ENCODE results near the gene DOCK1. TPM values are rescaled to one million over a fixed set of nuclear protein-coding genes. Genes with fewer than 3 reads are reported as not detected.

DOCK1 gene
- polyA plus RNA-seq, 1 donor from 2014 or later = 2.7 TPM

DNA sequence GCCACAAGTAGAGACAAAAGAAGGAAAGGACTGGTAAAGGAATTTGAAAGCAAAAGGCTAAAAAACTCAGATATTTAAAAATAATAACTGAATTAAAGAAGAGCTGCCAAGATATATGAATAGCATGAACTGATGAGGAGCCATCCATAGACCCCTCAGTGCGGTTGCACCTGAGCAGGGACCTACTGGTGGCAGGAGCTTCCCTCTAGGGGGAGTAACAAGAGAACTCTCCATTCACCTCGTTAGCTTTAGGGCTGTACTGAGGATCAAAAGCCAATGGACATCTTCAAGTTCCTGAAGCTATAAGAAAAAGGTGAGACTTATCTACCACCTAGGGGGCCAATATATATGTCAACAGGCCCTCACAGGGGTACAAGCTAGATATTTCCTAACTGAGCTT lies 27.8 kb upstream of the DOCK1 start:
- H3K9ac ChIP-seq (ENCODE audit: low read length) = no peak overlapping the region
- no peak overlapping the region for H3K4me2 ChIP-seq (ENCODE audit: low read length)
- H3K36me3 ChIP-seq (ENCODE audit: insufficient read depth, low read length) = no peaks in the 10 kb centered on the region
- no peaks in the 10 kb centered on the region for H3K9me3 ChIP-seq (ENCODE audit: low read length)
- H4K20me1 ChIP-seq (ENCODE audit: insufficient read depth) = no peaks in the 10 kb centered on the region
- H3K4me3 ChIP-seq (ENCODE audit: low read length) = no peak overlapping the region
- no peak overlapping the region for H3K27ac ChIP-seq (ENCODE audit: low read length)
- H3K79me2 ChIP-seq (replicated peaks; ENCODE audit: insufficient read depth, low read length) = no peaks in the 10 kb centered on the region
- H3K27me3 ChIP-seq (ENCODE audit: insufficient read depth, low read depth, low read length) = no peaks in the 10 kb centered on the region
- no peak for TF ChIP-seq CTCF (IDR thresholded peaks at IDR 0.05; ENCODE audit: poor library complexity, severe bottlenecking)
- TF ChIP-seq MXI1 (conservative IDR thresholded peaks at IDR 0.05; ENCODE audit: poor library complexity, severe bottlenecking) = no peak
- no peak for TF ChIP-seq TAF1 (IDR thresholded peaks at IDR 0.05; ENCODE audit: low read depth)
- TF ChIP-seq POLR2AphosphoS5 (IDR thresholded peaks at IDR 0.05) = no peak
- H3K9me2 ChIP-seq (ENCODE audit: insufficient read depth, low read length) = no peaks in the 10 kb centered on the region
- no peaks in the 10 kb centered on the region for H3F3A ChIP-seq (ENCODE audit: insufficient read depth, low read length, poor library complexity, severe bottlenecking)
- no peak overlapping the region for H2AFZ ChIP-seq (ENCODE audit: low read depth, low read length)

DNA sequence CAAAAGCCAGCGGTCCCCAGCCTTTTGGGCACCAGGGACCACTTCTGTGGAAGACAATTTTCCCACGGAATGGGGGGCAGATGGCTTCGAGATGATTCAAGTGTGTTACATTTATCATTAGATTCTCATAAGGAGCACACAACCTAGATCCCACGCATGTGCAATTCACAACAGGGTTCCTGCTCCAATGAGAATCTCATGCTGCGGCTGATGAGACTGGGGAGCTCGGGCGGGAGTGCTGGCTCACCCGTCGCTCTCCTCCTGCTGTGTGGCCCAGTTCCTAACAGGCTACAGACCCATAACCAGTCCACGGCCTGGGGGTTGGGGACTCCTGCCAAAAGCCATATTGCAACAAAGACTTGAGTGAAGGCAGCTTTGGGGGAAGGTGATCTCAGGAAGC lies 26.6 kb upstream of the DOCK1 start:
- H3K79me2 ChIP-seq (replicated peaks; ENCODE audit: insufficient read depth, low read length) = no peaks in the 10 kb centered on the region
- H3K9ac ChIP-seq (ENCODE audit: low read length) = no peak overlapping the region
- H3K9me2 ChIP-seq (ENCODE audit: insufficient read depth, low read length) = no peaks in the 10 kb centered on the region
- H3F3A ChIP-seq (ENCODE audit: insufficient read depth, low read length, poor library complexity, severe bottlenecking) = no peaks in the 10 kb centered on the region
- H4K20me1 ChIP-seq (ENCODE audit: insufficient read depth) = no peaks in the 10 kb centered on the region
- H3K4me3 ChIP-seq (ENCODE audit: low read length) = no peak overlapping the region
- H2AFZ ChIP-seq (ENCODE audit: low read depth, low read length) = no peak overlapping the region
- H3K27ac ChIP-seq (ENCODE audit: low read length) = no peak overlapping the region
- H3K27me3 ChIP-seq (ENCODE audit: insufficient read depth, low read depth, low read length) = no peaks in the 10 kb centered on the region
- H3K4me2 ChIP-seq (ENCODE audit: low read length) = no peak overlapping the region
- no peaks in the 10 kb centered on the region for H3K9me3 ChIP-seq (ENCODE audit: low read length)
- H3K36me3 ChIP-seq (ENCODE audit: insufficient read depth, low read length) = no peaks in the 10 kb centered on the region
- no peak for TF ChIP-seq SMC3 (conservative IDR thresholded peaks at IDR 0.05; ENCODE audit: poor library complexity)
- TF ChIP-seq RAD21 (conservative IDR thresholded peaks at IDR 0.05) = no peak
- TF ChIP-seq EZH2 (IDR thresholded peaks at IDR 0.05; ENCODE audit: borderline replicate concordance, insufficient read depth, low read length, poor library complexity, severe bottlenecking) = no peak
- no peak for TF ChIP-seq EP300 (conservative IDR thresholded peaks at IDR 0.05; ENCODE audit: poor library complexity, severe bottlenecking)
- TF ChIP-seq MXI1 (conservative IDR thresholded peaks at IDR 0.05; ENCODE audit: poor library complexity, severe bottlenecking) = no peak
- TF ChIP-seq POLR2AphosphoS5 (IDR thresholded peaks at IDR 0.05) = no peak
- TF ChIP-seq CTCF (IDR thresholded peaks at IDR 0.05; ENCODE audit: poor library complexity, severe bottlenecking) = no peak
- no peak for TF ChIP-seq TAF1 (IDR thresholded peaks at IDR 0.05; ENCODE audit: low read depth)
- TF ChIP-seq, protein P1, sequence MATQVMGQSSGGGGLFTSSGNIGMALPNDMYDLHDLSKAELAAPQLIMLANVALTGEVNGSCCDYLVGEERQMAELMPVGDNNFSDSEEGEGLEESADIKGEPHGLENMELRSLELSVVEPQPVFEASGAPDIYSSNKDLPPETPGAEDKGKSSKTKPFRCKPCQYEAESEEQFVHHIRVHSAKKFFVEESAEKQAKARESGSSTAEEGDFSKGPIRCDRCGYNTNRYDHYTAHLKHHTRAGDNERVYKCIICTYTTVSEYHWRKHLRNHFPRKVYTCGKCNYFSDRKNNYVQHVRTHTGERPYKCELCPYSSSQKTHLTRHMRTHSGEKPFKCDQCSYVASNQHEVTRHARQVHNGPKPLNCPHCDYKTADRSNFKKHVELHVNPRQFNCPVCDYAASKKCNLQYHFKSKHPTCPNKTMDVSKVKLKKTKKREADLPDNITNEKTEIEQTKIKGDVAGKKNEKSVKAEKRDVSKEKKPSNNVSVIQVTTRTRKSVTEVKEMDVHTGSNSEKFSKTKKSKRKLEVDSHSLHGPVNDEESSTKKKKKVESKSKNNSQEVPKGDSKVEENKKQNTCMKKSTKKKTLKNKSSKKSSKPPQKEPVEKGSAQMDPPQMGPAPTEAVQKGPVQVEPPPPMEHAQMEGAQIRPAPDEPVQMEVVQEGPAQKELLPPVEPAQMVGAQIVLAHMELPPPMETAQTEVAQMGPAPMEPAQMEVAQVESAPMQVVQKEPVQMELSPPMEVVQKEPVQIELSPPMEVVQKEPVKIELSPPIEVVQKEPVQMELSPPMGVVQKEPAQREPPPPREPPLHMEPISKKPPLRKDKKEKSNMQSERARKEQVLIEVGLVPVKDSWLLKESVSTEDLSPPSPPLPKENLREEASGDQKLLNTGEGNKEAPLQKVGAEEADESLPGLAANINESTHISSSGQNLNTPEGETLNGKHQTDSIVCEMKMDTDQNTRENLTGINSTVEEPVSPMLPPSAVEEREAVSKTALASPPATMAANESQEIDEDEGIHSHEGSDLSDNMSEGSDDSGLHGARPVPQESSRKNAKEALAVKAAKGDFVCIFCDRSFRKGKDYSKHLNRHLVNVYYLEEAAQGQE (IDR thresholded peaks at IDR 0.05; ENCODE audit: borderline replicate concordance) = no peak

Data from neural cell (in vitro differentiated cells).